ENCODE data around the gene PTPRF.

DNA sequence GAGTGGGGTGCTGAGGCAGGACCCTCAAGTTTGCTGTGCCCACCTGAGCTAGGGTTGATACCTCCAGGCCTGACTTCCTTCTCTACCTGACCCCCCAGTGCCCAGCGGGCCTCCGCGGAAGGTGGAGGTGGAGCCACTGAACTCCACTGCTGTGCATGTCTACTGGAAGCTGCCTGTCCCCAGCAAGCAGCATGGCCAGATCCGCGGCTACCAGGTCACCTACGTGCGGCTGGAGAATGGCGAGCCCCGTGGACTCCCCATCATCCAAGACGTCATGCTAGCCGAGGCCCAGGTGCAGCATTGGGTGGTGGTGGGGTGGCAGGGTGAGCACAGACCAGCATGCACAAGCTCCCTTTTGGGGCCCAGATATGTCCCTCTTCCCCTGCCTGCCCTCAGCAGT, 67.9 kb downstream of the PTPRF start:
- TF ChIP-seq, protein P1, sequence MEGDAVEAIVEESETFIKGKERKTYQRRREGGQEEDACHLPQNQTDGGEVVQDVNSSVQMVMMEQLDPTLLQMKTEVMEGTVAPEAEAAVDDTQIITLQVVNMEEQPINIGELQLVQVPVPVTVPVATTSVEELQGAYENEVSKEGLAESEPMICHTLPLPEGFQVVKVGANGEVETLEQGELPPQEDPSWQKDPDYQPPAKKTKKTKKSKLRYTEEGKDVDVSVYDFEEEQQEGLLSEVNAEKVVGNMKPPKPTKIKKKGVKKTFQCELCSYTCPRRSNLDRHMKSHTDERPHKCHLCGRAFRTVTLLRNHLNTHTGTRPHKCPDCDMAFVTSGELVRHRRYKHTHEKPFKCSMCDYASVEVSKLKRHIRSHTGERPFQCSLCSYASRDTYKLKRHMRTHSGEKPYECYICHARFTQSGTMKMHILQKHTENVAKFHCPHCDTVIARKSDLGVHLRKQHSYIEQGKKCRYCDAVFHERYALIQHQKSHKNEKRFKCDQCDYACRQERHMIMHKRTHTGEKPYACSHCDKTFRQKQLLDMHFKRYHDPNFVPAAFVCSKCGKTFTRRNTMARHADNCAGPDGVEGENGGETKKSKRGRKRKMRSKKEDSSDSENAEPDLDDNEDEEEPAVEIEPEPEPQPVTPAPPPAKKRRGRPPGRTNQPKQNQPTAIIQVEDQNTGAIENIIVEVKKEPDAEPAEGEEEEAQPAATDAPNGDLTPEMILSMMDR (IDR thresholded peaks at IDR 0.05; ENCODE audit: low read depth, low read length) = no peak
- no peak for TF ChIP-seq EZH2phosphoT487 (IDR thresholded peaks at IDR 0.05; ENCODE audit: low read depth)

All from OCI-LY3 (cell line).